ENCODE data around the gene NT5C3B.

NT5C3B gene

DNA sequence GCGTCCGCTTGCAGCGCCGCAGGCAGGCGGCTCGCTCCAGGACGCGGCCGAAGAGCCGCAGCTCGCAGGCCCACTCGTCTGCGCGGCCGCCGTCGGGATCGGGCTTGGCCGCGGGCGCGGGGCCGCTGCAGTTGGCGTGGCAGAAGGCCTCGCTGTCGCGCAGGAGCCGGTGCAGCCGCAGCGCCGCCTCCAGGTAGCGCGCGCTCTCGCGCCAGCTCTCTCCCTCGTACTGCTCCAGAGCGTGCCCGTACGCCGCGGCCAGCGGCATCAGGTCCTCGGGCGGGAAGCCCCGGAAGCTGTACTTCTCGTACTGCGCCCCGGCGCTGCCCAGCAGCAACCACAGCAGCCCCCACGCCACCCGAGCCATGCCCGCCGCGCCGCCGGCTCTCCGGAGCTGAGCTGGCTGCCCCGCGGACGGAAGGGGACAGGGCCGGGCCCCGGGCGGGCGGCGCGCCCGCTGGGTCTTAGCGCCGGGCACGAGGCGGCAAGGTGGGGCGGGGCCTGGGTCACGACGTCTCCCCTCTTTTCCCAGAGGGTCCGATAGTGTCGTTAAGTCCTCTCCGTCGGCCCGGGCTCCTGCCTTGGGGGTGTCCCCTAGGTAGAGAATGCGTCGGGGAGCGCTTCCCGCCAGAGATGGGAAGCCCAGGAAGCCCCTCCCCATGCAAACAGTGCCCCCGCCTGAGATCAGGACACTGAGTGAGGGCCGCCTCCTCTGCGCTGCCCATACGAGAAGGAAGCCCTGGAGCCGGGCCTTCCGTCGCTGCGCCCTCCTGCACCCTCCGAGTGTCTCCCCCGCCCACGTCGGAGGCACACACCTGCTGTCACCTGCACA, 24.3 kb downstream of the NT5C3B start, which contains the start of gene P3H4:
TSS of gene P3H4 (minus strand) at position 401 of the 832 bp plus-strand sequence. CDS start at position 367, 34 bp downstream.
- peak in 51 of 56 donors; percentile 28 to 83 (median 63) for DNase-seq

- peak in 7 of 56 donors; percentile 25 to 63 (median 43) for DNase-seq
Observed at GRCh38 chr17:41810659-41811548, 25.1 kb downstream of the NT5C3B start.

GRCh38 chr17:41806685-41807445, 29.2 kb downstream of the NT5C3B start:
- DNase-seq: no peak

DNA sequence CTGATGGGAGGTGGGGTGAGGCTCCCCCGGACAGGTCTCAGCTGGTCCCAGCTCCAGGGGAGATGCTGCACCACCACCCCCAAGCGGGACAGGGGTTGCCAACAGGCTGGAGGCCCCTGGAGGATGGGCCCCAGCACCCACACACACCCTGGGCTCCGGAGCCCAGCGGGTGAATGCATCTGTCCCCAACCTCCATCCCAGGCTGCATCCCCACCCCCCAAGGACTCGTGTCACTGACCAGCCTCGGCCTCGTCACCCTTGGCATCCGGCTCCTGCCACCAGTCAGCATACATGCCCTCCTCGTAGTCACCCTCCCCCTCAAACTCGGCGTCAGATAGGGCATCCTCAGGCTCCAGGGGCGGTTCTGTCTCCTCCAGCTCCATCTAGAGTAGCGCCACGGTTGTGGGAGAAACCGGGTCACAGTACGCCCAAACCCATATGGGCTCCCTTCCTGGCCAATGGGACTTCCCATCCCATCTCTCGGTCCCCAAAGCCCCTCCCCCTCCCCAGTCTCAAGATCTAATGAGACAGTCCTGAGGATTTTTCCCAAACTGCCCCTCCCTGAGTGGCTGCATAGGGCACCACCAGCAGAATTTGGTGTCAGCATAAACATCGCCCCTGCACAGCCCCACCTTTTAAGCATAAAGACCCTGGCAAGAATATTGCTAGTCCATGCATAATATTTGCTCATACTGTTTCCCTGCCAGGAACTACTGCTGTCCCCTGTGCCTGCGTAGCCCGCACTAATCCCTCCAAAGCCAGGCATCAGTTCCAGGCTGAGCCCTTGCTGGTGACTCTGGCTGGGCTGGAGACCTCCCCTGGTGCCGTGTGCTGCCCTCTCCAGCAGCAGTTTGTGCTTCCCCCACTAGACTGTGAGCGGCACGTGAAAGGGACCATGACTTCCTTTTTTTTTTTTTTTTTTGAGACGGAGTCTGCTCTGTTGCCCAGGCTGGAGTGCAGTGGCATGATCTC, 32.7 kb downstream of the NT5C3B start:
- no peak for DNase-seq

- DNase-seq: peak in 49 of 56 donors; percentile 8 to 90 (median 59)
Observed at GRCh38 chr17:41801374-41802271, 34.4 kb downstream of the NT5C3B start.

- DNase-seq: no peak
Observed at GRCh38 chr17:41800601-41801373, 35.2 kb downstream of the NT5C3B start.

- DNase-seq: no peak
Observed at GRCh38 chr17:41799366-41799765, 36.7 kb downstream of the NT5C3B start.

GRCh38 chr17:41797377-41797776, 38.7 kb downstream of the NT5C3B start:
- no peak for DNase-seq

DNA sequence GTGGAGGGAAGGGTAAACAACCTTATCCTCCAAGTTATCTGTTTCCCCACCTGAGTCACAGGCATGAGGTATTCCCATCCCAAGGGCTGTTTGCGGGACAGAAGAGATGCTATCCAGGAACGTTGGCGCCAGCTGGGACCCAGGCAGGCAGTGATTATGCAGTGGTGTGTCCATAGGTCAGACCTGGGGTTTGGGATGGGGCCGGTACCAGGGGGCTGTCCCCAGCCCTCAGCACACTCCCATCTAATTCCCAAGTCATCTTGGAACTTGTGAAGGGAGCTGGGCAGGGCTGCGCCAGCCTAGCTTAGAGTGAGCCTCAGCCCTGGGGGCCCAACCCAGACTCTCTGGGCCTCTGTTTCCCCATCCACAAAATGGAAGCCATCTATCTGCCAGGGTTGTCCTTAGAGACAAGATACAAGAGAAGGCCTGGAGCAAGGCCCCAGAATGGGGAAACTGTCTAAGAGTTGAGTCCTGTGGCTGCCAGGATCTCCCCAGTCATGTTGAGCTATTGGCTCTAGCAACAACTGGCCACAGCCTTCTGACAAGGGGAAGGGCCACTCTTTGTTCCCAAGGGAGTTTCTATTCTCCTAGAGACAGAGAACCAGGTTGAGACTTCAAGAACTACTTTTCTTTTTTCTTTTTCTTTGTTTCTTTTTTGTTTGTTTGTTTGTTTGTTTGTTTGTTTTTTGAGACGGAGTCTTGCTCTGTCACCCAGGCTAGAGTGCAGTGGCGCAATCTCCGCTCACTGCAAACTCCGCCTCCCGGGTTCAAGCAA, 39.7 kb downstream of the NT5C3B start:
- DNase-seq: no peak

- no peak for DNase-seq
Observed at GRCh38 chr17:41794540-41794975, 41.5 kb downstream of the NT5C3B start.

DNA sequence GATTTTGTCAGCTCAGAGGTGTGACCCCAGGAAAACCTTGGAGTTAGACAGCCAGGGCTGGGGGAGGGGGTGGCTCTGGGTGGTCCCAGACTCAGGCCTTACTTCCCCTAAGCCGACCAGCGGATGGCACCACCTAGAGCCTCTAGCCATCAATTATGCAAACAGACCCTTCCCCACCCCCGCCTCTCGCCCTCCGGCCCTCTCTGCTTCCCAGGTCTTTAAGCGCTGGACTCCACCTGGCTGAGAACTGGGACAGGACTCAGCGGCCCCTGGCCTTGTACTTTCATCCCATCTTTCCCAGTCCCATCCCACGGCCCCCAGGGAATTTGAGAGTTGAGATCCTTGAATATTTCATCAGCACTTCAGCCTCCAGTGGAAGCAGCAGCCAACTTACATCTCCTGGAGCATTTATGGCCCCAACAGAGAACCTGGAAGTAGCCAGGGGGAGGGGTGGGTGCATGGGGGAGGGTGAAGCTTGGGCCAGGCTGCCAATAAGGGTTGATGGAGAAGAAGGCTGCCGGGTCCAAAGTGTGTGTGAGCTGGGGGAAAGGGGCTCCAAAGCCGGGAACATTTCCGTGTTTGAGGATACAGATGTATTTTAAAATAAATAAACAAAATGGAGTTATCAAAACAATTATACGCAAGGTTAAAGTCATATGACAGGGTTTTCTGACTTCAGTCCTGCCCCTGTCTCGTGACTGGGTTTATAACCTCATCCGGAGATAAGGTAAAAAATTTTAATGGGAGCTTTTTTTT, 42.1 kb downstream of the NT5C3B start:
- no peak for DNase-seq

- no peak for DNase-seq
Observed at GRCh38 chr17:41792845-41793783, 42.9 kb downstream of the NT5C3B start.

DNA sequence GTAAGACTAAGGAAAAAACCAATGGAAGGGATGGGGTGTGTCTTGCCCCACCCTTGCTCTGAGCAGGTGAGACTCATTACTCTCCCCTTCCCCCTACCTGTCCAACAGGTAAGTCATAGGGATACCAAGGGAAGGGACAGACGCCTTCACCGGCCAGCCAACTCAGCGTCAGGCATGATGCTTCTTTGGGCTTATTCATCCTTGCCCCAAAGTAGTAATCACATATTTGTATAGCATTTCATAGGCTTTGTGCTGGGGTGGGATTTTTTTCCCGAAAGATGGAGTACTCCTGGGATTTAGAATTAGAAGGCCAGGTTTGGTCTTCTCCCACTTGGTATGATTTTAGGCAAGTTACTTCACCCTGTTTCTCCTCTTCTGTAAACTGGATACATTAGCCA, 49.0 kb downstream of the NT5C3B start:
- DNase-seq: no peak

GRCh38 chr17:41786227-41787020, 49.6 kb downstream of the NT5C3B start, which contains the start of gene JUP:
TSS of gene JUP (minus strand) at chr17:41786711. CDS start at chr17:41771854, 14,857 bp downstream.
- DNase-seq: peak; percentile 68 to 100 (median 98)
